ENCODE measurements around the gene SOX2. TPM values are rescaled to one million over a fixed set of nuclear protein-coding genes. Genes with fewer than 3 reads are reported as not detected.

The SOX2 gene
- total RNA-seq, 1 experiment from 2014 or later = not detected

DNA sequence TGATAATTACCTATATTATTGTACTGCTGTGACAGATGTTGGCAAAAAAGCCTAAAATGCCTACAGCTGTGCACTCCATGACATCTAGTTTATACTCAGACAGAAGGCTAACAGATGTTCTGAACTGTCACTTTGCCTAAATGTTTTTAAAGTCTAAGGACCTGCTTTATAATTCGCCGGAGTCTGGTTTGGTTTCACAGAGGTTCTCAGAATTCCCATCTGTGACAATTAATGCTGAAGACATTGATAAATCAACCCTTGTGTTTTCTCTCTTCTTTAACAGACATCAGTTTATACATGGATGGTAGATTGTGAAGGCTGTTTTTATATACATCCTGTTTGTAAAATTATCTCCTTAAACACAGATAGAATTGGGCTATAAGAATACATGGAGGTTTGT, 19.8 kb upstream of the SOX2 start:
- CTCF ChIA-PET = no interaction called here
- H3K27ac ChIP-seq (ENCODE audit: low read length) = no peak overlapping the region
- H3K4me3 ChIP-seq (ENCODE audit: low read length) = no peak overlapping the region
- no peak overlapping the region for H2AFZ ChIP-seq (ENCODE audit: low read length)
- TF ChIP-seq EZH2 (IDR thresholded peaks at IDR 0.05; ENCODE audit: low read length, unreplicated experiment) = no peak
- TF ChIP-seq, protein P1, sequence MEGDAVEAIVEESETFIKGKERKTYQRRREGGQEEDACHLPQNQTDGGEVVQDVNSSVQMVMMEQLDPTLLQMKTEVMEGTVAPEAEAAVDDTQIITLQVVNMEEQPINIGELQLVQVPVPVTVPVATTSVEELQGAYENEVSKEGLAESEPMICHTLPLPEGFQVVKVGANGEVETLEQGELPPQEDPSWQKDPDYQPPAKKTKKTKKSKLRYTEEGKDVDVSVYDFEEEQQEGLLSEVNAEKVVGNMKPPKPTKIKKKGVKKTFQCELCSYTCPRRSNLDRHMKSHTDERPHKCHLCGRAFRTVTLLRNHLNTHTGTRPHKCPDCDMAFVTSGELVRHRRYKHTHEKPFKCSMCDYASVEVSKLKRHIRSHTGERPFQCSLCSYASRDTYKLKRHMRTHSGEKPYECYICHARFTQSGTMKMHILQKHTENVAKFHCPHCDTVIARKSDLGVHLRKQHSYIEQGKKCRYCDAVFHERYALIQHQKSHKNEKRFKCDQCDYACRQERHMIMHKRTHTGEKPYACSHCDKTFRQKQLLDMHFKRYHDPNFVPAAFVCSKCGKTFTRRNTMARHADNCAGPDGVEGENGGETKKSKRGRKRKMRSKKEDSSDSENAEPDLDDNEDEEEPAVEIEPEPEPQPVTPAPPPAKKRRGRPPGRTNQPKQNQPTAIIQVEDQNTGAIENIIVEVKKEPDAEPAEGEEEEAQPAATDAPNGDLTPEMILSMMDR (conservative IDR thresholded peaks at IDR 0.05; ENCODE audit: low read depth, low read length) = no peak
- no peak for TF ChIP-seq EZH2phosphoT487 (IDR thresholded peaks at IDR 0.05; ENCODE audit: borderline replicate concordance, low read length)
- intact Hi-C loops (cut with micrococcal nuclease) = no loop called here
- H3K4me2 ChIP-seq (ENCODE audit: low read length) = no peak overlapping the region
- H3K36me3 ChIP-seq (ENCODE audit: low read depth, low read length) = no peaks in the 10 kb centered on the region
- H3K9ac ChIP-seq (ENCODE audit: low read length) = no peak overlapping the region
- POLR2A ChIA-PET (ENCODE audit: unreplicated experiment) = no interaction called here
- H3K4me1 ChIP-seq (ENCODE audit: insufficient read depth, low read length) = no peaks in the 10 kb centered on the region
- H4K20me1 ChIP-seq (ENCODE audit: low read length) = no peaks in the 10 kb centered on the region
- DNase-seq (no peak), ATAC-seq (no peak)
- no peaks in the 10 kb centered on the region for H3K9me3 ChIP-seq (ENCODE audit: low read length)
- BruUV-seq (replicated peaks) = no TSS peak
- H3F3A ChIP-seq (ENCODE audit: low read length, unreplicated experiment) = no peaks in the 10 kb centered on the region
- no peaks in the 10 kb centered on the region for H3K79me2 ChIP-seq (ENCODE audit: low read length)
- no peaks in the 10 kb centered on the region for H3K9me2 ChIP-seq (replicated peaks; ENCODE audit: low read length)
- peaks cover 37% of the 10 kb centered on the region for H3K27me3 ChIP-seq (ENCODE audit: low read length)

DNA sequence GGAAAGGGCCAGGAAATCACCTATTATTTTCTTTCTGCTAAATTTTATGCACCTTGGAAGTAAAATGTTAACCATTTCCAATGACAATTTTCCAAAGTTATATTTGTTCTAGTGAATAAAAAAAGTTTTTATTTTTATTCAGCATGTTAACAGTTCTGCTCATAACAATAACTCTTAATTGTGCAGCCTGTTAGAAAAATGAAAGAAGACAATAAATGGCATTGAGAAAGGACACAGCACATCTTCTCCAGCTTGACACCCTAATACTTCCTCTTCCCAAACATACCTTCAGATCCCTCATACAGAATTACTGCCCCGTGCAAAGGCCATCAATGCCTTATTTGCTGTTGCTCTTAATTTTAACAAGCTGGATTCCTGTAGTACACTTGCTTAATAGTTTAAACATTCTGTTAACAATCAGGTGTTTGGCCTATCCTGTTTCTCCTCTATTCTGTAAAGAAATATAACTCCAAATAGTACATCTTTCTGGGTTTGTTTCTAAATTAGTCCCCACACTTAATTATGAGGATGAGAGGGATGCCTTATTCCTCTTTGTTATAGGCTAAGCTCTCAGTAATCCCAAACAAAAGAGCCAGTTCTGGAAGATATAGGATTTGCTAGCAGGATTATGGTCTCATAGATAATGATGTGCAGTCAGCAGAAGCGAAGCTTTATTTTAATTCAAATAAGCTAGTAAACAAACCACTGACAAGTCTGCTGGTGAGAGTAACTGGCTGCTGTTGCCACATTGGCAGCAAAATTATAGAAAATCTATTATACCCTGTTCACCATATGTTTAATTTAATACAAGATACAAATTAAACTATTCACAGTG, 19.2 kb upstream of the SOX2 start:
- DNase-seq (no peak), ATAC-seq (no peak)
- intact Hi-C loops (cut with micrococcal nuclease) = no loop called here
- no peak for TF ChIP-seq EZH2 (IDR thresholded peaks at IDR 0.05; ENCODE audit: low read length, unreplicated experiment)
- TF ChIP-seq, protein P1 (conservative IDR thresholded peaks at IDR 0.05; ENCODE audit: low read depth, low read length) = no peak
- no peak for TF ChIP-seq EZH2phosphoT487 (IDR thresholded peaks at IDR 0.05; ENCODE audit: borderline replicate concordance, low read length)
- Histone ChIP-seq H3K4me1 (ENCODE audit: insufficient read depth, low read length) (no peaks in the 10 kb centered on the region), H3K79me2 (ENCODE audit: low read length) (no peaks in the 10 kb centered on the region), H3K4me3 (ENCODE audit: low read length) (no peak overlapping the region), H4K20me1 (ENCODE audit: low read length) (no peaks in the 10 kb centered on the region), H2AFZ (ENCODE audit: low read length) (no peak overlapping the region), H3F3A (ENCODE audit: low read length, unreplicated experiment) (no peaks in the 10 kb centered on the region), H3K9me3 (ENCODE audit: low read length) (no peaks in the 10 kb centered on the region), H3K36me3 (ENCODE audit: low read depth, low read length) (no peaks in the 10 kb centered on the region), H3K4me2 (ENCODE audit: low read length) (no peak overlapping the region), H3K9ac (ENCODE audit: low read length) (no peak overlapping the region), H3K27ac (ENCODE audit: low read length) (no peak overlapping the region), H3K27me3 (ENCODE audit: low read length) (peaks cover 41% of the 10 kb centered on the region), H3K9me2 (replicated peaks; ENCODE audit: low read length) (no peaks in the 10 kb centered on the region)
- no TSS peak for BruUV-seq (replicated peaks)
- ChIA-PET CTCF (no interaction called here), POLR2A (ENCODE audit: unreplicated experiment) (no interaction called here)

- Histone ChIP-seq H3K9me2 (replicated peaks; ENCODE audit: low read length) (no peaks in the 10 kb centered on the region), H3K79me2 (ENCODE audit: low read length) (no peaks in the 10 kb centered on the region), H3K27ac (ENCODE audit: low read length) (no peak overlapping the region), H3F3A (ENCODE audit: low read length, unreplicated experiment) (no peaks in the 10 kb centered on the region), H3K4me3 (ENCODE audit: low read length) (no peak overlapping the region), H3K36me3 (ENCODE audit: low read depth, low read length) (no peaks in the 10 kb centered on the region), H3K4me1 (ENCODE audit: insufficient read depth, low read length) (no peaks in the 10 kb centered on the region), H3K27me3 (ENCODE audit: low read length) (peaks cover 45% of the 10 kb centered on the region), H3K9ac (ENCODE audit: low read length) (no peak overlapping the region), H2AFZ (ENCODE audit: low read length) (no peak overlapping the region), H4K20me1 (ENCODE audit: low read length) (no peaks in the 10 kb centered on the region), H3K4me2 (ENCODE audit: low read length) (no peak overlapping the region), H3K9me3 (ENCODE audit: low read length) (no peaks in the 10 kb centered on the region)
- POLR2A ChIA-PET (ENCODE audit: unreplicated experiment) = no interaction called here
- no TSS peak for BruUV-seq (replicated peaks)
- DNase-seq = no peak
- no peak for ATAC-seq
- TF ChIP-seq EZH2 (IDR thresholded peaks at IDR 0.05; ENCODE audit: low read length, unreplicated experiment) (no peak), EZH2phosphoT487 (IDR thresholded peaks at IDR 0.05; ENCODE audit: borderline replicate concordance, low read length) (no peak)
- TF ChIP-seq, protein P1 (conservative IDR thresholded peaks at IDR 0.05; ENCODE audit: low read depth, low read length) = no peak
- CTCF ChIA-PET = no interaction called here
- intact Hi-C loops (cut with micrococcal nuclease) = no loop called here
These were observed 18.4 kb upstream of the SOX2 start for GRCh38 chr3:181693280-181693679.

Data from PC-3 (cell line).